GM10266 (cell line): ENCODE data around the gene ZNF581.

Source experiments
- DNase-seq: peaks from one replicate; pipeline ENCODE4 v3.0.0; 2012; ENCODE audit errors: extremely low spot score
- TF ChIP-seq, protein P1 (sequence below): IDR thresholded peaks from 2 replicates; pipeline ENCODE4 v1.5.1; 2012; ENCODE audit warnings: mild to moderate bottlenecking, low read depth; ENCODE audit not compliant: control insufficient read depth, insufficient read depth; ENCODE audit errors: missing control alignments

The ZNF581 gene

DNA sequence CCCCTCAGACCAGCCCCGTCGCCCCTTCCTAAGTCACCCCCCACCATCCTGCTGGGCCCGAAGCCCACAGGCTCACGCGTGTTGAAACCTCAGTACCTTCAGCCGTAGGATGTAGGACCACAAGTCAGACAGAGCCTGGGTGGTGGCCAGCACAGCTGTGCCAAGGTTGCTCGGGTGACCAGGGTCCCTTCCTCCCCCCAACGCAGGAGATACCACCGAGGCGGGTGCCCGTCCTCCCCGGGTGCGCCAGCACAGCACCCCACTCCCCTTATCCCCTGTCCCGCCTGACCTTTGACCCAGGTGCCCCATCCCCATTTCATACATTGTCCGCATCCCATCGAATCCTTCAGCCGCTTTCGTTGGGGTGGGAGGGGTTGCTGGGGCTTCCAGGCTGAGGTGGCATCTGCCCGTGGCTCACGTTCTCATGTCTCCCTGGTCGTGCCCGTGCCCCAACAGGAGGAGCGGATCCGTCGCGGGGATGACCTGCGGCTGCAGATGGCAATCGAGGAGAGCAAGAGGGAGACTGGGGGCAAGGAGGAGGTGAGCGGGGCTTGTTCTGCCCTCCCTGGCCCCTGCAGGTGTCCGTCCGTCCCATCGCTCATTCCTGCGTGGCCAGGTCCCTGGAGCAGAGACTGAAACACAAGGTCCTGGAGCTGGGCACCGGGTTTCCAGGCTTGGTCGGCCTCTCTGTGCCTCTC, 46.1 kb downstream of the ZNF581 start:
- TF ChIP-seq, protein P1, sequence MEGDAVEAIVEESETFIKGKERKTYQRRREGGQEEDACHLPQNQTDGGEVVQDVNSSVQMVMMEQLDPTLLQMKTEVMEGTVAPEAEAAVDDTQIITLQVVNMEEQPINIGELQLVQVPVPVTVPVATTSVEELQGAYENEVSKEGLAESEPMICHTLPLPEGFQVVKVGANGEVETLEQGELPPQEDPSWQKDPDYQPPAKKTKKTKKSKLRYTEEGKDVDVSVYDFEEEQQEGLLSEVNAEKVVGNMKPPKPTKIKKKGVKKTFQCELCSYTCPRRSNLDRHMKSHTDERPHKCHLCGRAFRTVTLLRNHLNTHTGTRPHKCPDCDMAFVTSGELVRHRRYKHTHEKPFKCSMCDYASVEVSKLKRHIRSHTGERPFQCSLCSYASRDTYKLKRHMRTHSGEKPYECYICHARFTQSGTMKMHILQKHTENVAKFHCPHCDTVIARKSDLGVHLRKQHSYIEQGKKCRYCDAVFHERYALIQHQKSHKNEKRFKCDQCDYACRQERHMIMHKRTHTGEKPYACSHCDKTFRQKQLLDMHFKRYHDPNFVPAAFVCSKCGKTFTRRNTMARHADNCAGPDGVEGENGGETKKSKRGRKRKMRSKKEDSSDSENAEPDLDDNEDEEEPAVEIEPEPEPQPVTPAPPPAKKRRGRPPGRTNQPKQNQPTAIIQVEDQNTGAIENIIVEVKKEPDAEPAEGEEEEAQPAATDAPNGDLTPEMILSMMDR = no peak
- no peak for DNase-seq

DNA sequence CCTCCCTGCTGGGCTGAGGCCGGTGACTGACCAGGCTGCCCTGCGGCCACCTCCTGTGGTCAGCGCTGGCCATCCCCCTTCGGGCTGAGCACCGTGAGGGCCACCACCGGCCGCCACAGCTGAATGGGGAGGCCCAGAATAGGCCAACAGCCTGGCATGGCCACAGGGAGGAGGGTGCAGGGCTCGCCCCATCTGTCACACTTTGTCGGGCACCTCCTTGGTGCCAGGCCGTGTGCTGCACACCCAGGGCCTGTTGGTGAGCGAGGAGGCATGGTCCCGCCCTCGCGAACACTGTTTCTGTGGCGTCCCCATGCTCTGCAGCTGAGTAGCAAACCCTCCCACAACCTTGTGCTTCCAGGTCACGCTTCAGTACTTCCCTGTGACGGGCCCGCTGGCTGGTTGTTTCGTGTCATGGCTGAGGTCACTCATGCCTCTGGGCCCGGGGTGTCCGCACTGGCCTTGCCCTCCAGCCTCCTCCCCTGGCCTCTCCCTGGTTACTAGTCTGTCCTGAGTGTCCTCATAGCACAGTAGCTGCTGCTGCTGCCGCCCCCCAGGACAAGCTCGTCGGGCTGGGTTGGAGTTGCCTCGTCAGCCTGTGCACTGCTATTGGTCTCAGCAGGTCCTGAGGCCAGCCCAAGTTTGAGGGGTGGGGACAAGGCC, 46.8 kb downstream of the ZNF581 start:
- DNase-seq = no peak
- TF ChIP-seq, protein P1 = no peak

DNA sequence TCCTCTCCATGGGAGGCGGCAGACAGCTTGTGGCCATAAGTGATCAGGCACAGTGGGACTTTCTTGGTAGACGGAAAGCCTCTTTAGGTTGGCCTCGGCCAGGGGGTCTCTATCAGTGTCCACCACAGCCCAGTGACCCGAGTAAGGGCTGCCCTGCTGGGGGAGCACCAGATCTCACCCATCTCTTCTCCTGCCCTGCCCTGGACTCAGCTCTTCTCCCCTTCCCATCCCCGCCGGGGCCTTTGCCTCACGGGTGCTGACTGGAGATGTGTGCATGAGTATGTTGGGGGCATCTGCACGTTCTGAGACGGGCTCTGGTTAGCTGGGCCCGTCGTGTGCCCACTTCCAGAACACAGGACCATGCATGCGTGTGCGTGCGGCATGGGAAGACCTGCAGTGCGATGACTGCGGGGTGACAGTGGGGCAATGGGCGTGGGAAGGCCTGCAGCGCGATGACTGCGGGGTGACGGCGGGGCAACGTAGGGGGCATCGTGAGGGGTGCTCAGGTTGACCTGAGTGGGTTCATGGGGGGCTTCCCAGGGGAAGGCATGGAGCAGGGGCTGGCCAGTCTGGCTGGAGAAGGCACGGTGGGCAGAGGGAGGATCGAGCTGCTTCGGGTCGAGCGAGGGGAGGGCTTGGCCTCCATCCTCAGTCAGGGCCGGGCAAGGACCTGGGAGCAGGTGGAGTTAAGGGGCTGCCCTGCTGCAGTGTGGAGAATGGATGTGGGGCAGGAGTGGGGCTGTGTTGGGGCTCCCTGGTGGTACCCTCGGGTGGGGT, 47.5 kb downstream of the ZNF581 start:
- DNase-seq = no peak
- TF ChIP-seq, protein P1 = no peak

DNA sequence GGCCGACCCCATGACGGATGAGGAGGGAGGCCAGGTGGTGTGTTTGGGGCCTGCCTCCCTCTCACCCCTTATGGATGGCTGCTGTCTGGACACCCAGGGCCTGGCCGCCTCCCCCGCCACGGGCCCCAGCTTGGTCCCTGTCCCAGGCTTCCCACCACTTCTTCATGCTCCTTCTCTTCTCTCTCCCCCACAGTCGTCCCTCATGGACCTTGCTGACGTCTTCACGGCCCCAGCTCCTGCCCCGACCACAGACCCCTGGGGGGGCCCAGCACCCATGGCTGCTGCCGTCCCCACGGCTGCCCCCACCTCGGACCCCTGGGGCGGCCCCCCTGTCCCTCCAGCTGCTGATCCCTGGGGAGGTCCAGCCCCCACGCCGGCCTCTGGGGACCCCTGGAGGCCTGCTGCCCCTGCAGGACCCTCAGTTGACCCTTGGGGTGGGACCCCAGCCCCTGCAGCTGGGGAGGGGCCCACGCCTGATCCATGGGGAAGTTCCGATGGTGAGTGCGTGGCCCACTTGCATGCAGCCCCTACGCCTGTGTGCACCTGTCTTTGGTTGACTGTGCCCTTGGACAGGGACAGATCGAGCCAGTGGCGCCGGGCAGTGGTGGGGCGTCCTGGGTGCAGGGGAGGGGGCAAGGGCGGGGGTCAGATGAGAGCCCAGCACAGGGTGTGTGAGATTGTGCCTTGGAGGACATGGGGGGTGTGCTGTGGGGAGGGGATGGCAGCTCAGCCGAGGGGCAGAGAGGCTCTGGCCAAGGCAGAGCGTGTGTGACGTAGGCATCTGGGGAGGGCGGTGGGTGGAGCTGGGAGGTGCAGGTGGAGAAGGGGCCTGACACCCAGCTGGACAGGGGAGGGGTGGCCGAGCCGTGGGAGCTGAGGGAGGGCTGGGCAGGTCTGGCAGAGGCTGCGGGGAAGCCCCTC, 48.4 kb downstream of the ZNF581 start:
- TF ChIP-seq, protein P1 = no peak
- no peak for DNase-seq

GRCh38 chr19:55692681-55693081, 49.2 kb downstream of the ZNF581 start:
- DNase-seq = no peak
- TF ChIP-seq, protein P1 = no peak

DNA sequence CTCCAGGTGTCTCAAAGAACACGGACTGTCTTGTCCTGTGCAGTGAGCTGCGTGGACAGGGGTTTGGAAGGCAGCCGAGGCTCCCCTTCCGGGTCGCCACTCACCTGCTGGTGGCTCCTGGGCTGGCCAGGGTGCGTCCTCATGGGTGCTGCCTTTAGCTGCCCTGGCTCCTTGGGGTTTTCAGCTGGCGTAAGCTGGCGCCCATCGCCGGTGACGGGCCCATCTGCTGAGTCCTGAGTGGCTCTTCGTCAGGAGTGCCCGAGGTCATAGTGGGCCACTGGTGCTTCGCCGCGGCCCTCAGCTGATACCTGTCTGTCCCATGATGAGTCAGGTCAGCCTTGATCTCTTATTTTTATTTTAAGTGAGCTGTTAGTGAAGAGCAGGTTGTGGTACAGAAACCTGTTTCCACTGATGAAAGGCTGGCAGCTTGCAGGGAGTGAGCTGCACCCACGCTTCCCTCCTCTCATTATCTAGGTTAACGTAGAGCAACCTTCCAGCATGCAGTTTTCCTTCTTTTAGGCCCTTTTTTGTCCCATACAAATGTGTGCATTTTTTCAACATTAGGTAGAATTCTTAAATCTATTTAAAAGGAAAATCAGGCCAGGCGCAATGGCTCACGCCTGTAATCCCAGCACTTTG, 50.0 kb downstream of the ZNF581 start:
- TF ChIP-seq, protein P1 = no peak
- DNase-seq = no peak
